ENCODE data around the gene MEGF11. TPM values are rescaled to one million over a fixed set of nuclear protein-coding genes. Genes with fewer than 3 reads are reported as not detected.

MEGF11 gene
- total RNA-seq, 1 experiment from 2014 or later = 1.2 TPM

- Histone ChIP-seq H2AK5ac (ENCODE audit: insufficient read length, low read length) (no peak overlapping the region), H2BK20ac (ENCODE audit: low read depth, low read length, poor library complexity, severe bottlenecking) (no peak overlapping the region), H3K56ac (ENCODE audit: insufficient read length, low read depth, low read length) (no peak overlapping the region), H3K23ac (ENCODE audit: insufficient read length, low read depth, low read length) (no peak overlapping the region), H3K4ac (ENCODE audit: low read depth, low read length) (no peak overlapping the region), H2BK5ac (ENCODE audit: insufficient read length, low read length) (no peak overlapping the region), H3K27ac (ENCODE audit: insufficient read length, low read depth, low read length) (no peak overlapping the region), H3K79me2 (ENCODE audit: insufficient read depth, low read length) (no peaks in the 10 kb centered on the region), H3K4me2 (ENCODE audit: insufficient read depth, insufficient read length, low read length) (no peak overlapping the region), H2AFZ (ENCODE audit: low read length) (no peak overlapping the region), H3K18ac (ENCODE audit: insufficient read length, low read depth, low read length) (no peak overlapping the region), H4K5ac (ENCODE audit: insufficient read length, low read depth, low read length) (no peak overlapping the region), H3K9me3 (ENCODE audit: control insufficient read depth, low read depth, low read length) (no peaks in the 10 kb centered on the region), H3K79me1 (ENCODE audit: insufficient read depth, low read depth, low read length, poor library complexity, severe bottlenecking) (no peaks in the 10 kb centered on the region), H4K20me1 (ENCODE audit: control insufficient read depth, insufficient read depth, insufficient read length) (no peaks in the 10 kb centered on the region), H4K8ac (replicated peaks; ENCODE audit: insufficient read length, low read depth, low read length) (no peak overlapping the region), H2BK12ac (ENCODE audit: insufficient read length, low read depth, low read length) (no peak overlapping the region), H3K27me3 (ENCODE audit: insufficient read depth, low read length) (no peaks in the 10 kb centered on the region), H2BK15ac (ENCODE audit: low read depth, low read length) (no peak overlapping the region), H3K23me2 (ENCODE audit: insufficient read length, low read depth, low read length, poor library complexity, severe bottlenecking) (no peaks in the 10 kb centered on the region), H3T11ph (ENCODE audit: low read length) (no peak overlapping the region), H4K91ac (ENCODE audit: insufficient read length, low read depth, low read length) (no peak overlapping the region), H3K4me1 (ENCODE audit: insufficient read depth, low read length) (no peaks in the 10 kb centered on the region; the same call in 1 of the 2 replicates), H2BK120ac (ENCODE audit: low read depth, low read length, poor library complexity, severe bottlenecking) (no peak overlapping the region), H3K14ac (ENCODE audit: insufficient read depth, low read length) (no peak overlapping the region), H3K9ac (ENCODE audit: extremely low read depth, insufficient read length, low read length) (no peak overlapping the region)
- peak overlapping the region in 1 of 3 experiments; percentile 27; a peak in 1 of 7 replicates for H3K27ac Mint-ChIP-seq
- no peak for TF ChIP-seq CTCF (conservative IDR thresholded peaks at IDR 0.05)
- H3K36me3 Mint-ChIP-seq (ENCODE audit: insufficient read depth in 1 of 3, low read depth in 3 of 3) = no peaks in the 10 kb centered on the region; a peak in 1 of 7 replicates
- DNase-seq = no peak
- peaks cover 13 to 36% of the 10 kb centered on the region in 2 experiments for H3K4me1 Mint-ChIP-seq
- no peak overlapping the region for H3K4me3 Mint-ChIP-seq
- no peaks in the 10 kb centered on the region for H3K9me3 Mint-ChIP-seq
- no CpG with 5 or more reads among the region's 6 CpGs for WGBS (ENCODE audit: extremely low coverage, insufficient read length, low lambda C conversion rate)
- H3K27me3 Mint-ChIP-seq (ENCODE audit: low read depth) = no peaks in the 10 kb centered on the region
These were observed 204.2 kb downstream of the MEGF11 start for GRCh38 chr15:66049353-66049752.
